Measurements from ENCODE around the gene IFNAR1. TPM values are rescaled to one million over a fixed set of nuclear protein-coding genes. Genes with fewer than 3 reads are reported as not detected.
"Not testable (repeated sequence)": the region's sequence is repeated elsewhere in the genome, so short reads cannot be mapped to it uniquely, and the experiment has no call there.

The IFNAR1 gene
- total RNA-seq, 4 donors from 2014 or later = 10.3 to 30.7 (median 28.9) TPM

DNA sequence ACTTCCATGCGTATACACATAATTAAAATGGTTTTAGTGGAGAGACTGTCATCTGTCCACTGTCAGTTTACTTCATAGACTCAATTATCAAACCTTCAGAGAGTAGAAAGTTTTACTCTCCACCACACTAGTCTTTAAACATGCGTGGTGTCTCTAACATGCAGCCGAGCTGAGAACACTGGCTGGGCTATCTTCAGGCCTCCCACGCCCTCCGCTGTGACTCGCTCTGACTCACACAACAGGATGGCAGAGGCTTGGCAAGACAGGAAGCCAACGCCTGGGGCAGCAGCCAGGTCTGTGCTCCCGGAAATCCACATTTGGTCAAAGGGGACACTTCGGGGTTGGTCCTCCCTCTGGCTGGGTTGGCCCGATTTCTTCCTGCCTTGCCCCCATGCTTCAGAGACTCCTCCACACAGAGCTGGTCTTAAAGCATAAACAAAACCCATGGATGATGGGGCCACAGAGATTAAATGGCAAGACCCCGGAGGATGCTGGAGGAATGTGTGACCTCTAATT, 55.8 kb downstream of the IFNAR1 start:
- no peaks in the 10 kb centered on the region for H3K27me3 ChIP-seq
- peak; percentile 90 for DNase-seq
- no peaks in the 10 kb centered on the region for H3K9me3 ChIP-seq
- no peak overlapping the region for H3K4me3 ChIP-seq
- 18 to 20% methylated on average over 3 to 11 of the region's 11 CpGs for WGBS, 2 donors (ENCODE audit: low coverage in 1 of 2)
- peak overlapping the region; percentile 60 to 81 (median 74) for H3K27ac ChIP-seq
- TF ChIP-seq POLR2A (IDR thresholded peaks at IDR 0.05) (peak; percentile 44), POLR2AphosphoS5 (IDR thresholded peaks at IDR 0.05) (peak; percentile 48 to 82 (median 82))
- TF ChIP-seq, protein P1, sequence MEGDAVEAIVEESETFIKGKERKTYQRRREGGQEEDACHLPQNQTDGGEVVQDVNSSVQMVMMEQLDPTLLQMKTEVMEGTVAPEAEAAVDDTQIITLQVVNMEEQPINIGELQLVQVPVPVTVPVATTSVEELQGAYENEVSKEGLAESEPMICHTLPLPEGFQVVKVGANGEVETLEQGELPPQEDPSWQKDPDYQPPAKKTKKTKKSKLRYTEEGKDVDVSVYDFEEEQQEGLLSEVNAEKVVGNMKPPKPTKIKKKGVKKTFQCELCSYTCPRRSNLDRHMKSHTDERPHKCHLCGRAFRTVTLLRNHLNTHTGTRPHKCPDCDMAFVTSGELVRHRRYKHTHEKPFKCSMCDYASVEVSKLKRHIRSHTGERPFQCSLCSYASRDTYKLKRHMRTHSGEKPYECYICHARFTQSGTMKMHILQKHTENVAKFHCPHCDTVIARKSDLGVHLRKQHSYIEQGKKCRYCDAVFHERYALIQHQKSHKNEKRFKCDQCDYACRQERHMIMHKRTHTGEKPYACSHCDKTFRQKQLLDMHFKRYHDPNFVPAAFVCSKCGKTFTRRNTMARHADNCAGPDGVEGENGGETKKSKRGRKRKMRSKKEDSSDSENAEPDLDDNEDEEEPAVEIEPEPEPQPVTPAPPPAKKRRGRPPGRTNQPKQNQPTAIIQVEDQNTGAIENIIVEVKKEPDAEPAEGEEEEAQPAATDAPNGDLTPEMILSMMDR (IDR thresholded peaks at IDR 0.05) = no peak
- no peaks in the 10 kb centered on the region for H3K36me3 ChIP-seq
- in situ Hi-C loops (cut with MboI; ENCODE audit: low pct_ligation_motif_present in 1 of 4, low pct_unique_long_range_greater_than_20kb in 1 of 4, low sequenced_read_pairs in 3 of 4) (no loop called here), intact Hi-C loops (cut with DNase I; ENCODE audit: low total_unique reads) (no loop called here)
- peaks cover 12 to 55% (median 17%) of the 10 kb centered on the region in 4 donors for H3K4me1 ChIP-seq

DNA sequence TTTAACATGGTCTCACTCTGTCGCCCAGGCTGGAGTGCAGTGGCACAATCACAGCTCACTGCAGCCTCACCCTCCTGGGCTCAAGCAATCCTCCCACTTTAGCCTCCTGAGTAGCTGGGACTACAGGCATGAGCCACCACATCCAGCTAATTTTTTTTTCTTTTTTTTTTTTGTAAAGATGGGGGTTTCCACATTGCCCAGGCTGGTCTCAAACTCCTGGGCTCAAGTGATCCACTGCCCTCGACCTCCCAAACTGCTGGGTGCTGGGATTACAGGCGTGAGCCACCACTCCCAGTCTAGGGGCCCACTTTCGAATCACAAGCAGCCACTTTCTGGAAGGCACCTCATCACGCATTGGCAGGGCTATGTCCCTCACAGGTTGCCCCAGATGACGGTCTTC, 56.6 kb downstream of the IFNAR1 start:
- Histone ChIP-seq H3K4me1 (peaks cover 12 to 55% (median 17%) of the 10 kb centered on the region in 4 donors), H3K27ac (peak overlapping the region; percentile 60 to 81 (median 74))
- H3K4me3 ChIP-seq; H3K36me3 ChIP-seq; in situ Hi-C loops (cut with MboI; ENCODE audit: low pct_ligation_motif_present in 1 of 4, low pct_unique_long_range_greater_than_20kb in 1 of 4, low sequenced_read_pairs in 3 of 4); H3K9me3 ChIP-seq; DNase-seq; H3K27me3 ChIP-seq; intact Hi-C loops (cut with DNase I; ENCODE audit: low total_unique reads): not testable (repeated sequence)
- 92 to 93% methylated on average over 3 to 6 of the region's 6 CpGs for WGBS, 2 donors (ENCODE audit: low coverage in 1 of 2)

DNA sequence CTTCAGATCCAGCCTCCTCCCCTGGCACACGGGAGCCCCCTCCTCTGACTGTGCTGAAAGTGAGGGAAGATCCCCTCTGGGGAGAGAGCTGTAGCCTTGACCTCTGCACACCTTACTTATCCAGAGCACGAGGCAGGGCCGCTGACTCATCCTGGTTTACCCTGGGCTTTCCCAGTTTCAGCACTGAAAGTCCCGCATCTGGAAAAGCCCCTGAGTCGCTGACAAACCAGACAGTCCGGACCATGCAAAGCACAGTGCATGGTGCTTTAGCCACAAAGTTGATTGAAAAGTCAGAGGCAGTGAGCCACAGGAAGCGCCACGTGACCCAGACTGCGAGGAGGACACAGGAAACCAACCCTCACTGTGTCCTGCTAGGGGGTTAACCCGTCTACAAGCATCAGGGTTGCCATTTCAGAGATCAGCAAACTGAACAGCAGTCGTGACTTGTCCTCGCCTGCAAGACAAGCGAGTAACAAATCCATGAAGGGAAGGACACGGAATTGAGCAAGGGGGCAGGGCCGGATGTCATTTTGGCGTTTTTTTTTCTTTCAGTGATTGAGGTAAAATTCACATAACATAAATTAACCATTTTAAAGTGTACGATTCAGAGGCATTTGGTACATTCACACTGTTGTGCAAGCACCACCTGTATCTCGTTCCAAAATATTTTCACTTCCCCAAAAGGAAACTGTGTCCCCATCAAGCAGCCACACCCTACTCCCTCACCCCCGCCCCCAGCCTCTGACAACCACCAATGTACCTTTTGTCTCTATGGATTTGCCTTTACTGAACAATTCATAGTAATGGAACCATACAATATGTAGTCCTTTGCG, 58.5 kb downstream of the IFNAR1 start:
- no peak for TF ChIP-seq EP300 (IDR thresholded peaks at IDR 0.05; ENCODE audit: low read depth)
- TF ChIP-seq, protein P1 (IDR thresholded peaks at IDR 0.05) = no peak
- peak; percentile 27 to 61 (median 50) for TF ChIP-seq POLR2AphosphoS5 (IDR thresholded peaks at IDR 0.05)
- no peak for TF ChIP-seq POLR2A (IDR thresholded peaks at IDR 0.05)
- peak; percentile 81 for DNase-seq
- H3K9me3 ChIP-seq = no peaks in the 10 kb centered on the region
- no peaks in the 10 kb centered on the region for H3K27me3 ChIP-seq
- H3K4me3 ChIP-seq = peak overlapping the region in 1 of 4 donors; percentile 23
- intact Hi-C loops (cut with DNase I; ENCODE audit: low total_unique reads) (no loop called here), in situ Hi-C loops (cut with MboI; ENCODE audit: low pct_ligation_motif_present in 1 of 4, low pct_unique_long_range_greater_than_20kb in 1 of 4, low sequenced_read_pairs in 3 of 4) (no loop called here)
- no peaks in the 10 kb centered on the region for H3K36me3 ChIP-seq
- H3K27ac ChIP-seq = peak overlapping the region; percentile 56 to 77 (median 73)
- WGBS, 2 donors (ENCODE audit: low coverage in 1 of 2) = 43% methylated on average over 9 to 20 of the region's 20 CpGs
- H3K4me1 ChIP-seq = peaks cover 12 to 55% (median 17%) of the 10 kb centered on the region in 4 donors

DNA sequence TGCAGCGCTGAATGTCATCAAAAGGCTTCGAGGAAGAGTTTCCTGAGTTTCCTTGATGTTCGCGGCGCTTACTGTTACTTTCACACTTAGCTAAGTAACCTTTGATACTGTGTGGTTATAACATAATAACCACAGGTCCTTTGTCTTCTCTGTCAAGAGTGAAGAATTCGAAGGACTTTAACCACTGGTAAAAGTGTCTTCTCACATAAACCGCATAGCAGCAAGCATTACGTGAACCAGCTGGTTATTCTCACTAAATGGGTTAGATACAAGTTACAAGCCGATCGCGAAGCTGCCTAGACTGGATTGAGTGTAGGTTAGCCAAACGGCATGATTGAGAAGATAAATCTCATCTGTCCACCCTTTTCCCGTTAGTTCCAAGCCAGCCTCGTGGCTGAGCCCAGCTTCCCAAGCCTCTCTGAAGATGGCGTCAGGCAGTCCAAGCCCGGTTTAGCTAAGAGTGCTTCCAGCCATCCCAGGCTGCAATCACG, 60.1 kb downstream of the IFNAR1 start:
- in situ Hi-C loops (cut with MboI; ENCODE audit: low pct_ligation_motif_present in 1 of 4, low pct_unique_long_range_greater_than_20kb in 1 of 4, low sequenced_read_pairs in 3 of 4) (no loop called here), intact Hi-C loops (cut with DNase I; ENCODE audit: low total_unique reads) (no loop called here)
- no peak for TF ChIP-seq EP300 (IDR thresholded peaks at IDR 0.05; ENCODE audit: low read depth)
- no peak for TF ChIP-seq POLR2A (IDR thresholded peaks at IDR 0.05)
- no peak for TF ChIP-seq POLR2AphosphoS5 (IDR thresholded peaks at IDR 0.05)
- TF ChIP-seq, protein P1 (IDR thresholded peaks at IDR 0.05) = no peak
- no peak for DNase-seq
- H3K4me3 ChIP-seq = no peak overlapping the region
- H3K9me3 ChIP-seq = no peaks in the 10 kb centered on the region
- H3K27me3 ChIP-seq = no peaks in the 10 kb centered on the region
- WGBS, 2 donors (ENCODE audit: low coverage in 1 of 2) = 65 to 80% methylated on average over 4 to 17 of the region's 17 CpGs
- H3K36me3 ChIP-seq = no peaks in the 10 kb centered on the region
- H3K4me1 ChIP-seq = peaks cover 8 to 49% (median 15%) of the 10 kb centered on the region in 4 donors
- peak overlapping the region in 1 of 4 donors; percentile 28 for H3K27ac ChIP-seq

Measured in transverse colon (tissue), 4 donors.